Endometrial microvascular endothelial cells (primary cell): ENCODE results near the gene LRRC72. TPM values are rescaled to one million over a fixed set of nuclear protein-coding genes. Genes with fewer than 3 reads are reported as not detected.
"Not testable (repeated sequence)": the region's sequence is repeated elsewhere in the genome, so short reads cannot be mapped to it uniquely, and the experiment has no call there.

ENCODE experiments used
- in situ Hi-C: cut with HindIII; loops from 2 replicates; pipeline ENCODE4 v1.10.0; 2017; ENCODE audit warnings: low sequenced_read_pairs, low pct_unique_long_range_greater_than_20kb; ENCODE audit errors: inconsistent ontology term
- total RNA-seq: library from RNA; depleted of rRNA; stranded (reverse); fragments of >200 nt; gene quantifications from one replicate; pipeline ENCODE4 v1.2.3, GENCODE V29; 2015; ENCODE audit errors: inconsistent ontology term

Gene LRRC72
- total RNA-seq, 1 donor from 2014 or later, result not detected

DNA sequence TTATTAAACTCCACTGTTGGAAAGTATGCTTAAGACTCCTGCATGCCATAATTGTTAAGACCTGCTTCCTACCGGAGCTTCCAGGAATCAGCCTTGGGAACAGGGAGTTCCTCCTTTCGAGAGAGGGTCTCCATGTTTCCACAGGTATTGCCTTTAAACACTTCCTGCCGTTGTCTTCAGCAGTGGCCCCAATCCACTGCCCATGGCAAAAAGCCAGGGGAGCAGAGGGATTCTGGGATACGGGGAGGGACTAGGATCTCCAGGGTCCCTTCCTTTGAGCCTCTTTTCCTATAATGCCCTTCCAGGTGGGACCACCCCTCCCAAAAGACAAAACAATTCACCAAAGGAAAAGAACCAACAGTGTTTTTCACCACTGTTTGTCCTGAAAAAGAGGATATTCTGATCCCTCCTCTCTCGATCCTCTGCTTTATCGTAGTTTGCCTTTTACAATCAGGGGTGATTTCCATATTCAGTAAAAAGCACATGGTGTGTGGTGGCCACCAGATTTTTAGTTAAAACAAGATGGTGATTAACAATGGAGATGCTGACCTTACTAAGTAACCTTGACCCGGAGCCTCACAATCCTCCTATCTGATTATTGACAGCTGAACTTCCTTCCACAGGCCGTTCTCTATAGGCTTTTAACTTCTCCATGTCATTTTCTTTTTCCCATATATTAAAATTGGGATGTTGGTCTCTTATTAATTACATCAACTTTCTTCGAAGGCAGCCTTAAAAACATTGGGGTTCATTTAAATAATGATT is 36.0 kb downstream of the LRRC72 start:
- in situ Hi-C loops, result no loop called here

DNA sequence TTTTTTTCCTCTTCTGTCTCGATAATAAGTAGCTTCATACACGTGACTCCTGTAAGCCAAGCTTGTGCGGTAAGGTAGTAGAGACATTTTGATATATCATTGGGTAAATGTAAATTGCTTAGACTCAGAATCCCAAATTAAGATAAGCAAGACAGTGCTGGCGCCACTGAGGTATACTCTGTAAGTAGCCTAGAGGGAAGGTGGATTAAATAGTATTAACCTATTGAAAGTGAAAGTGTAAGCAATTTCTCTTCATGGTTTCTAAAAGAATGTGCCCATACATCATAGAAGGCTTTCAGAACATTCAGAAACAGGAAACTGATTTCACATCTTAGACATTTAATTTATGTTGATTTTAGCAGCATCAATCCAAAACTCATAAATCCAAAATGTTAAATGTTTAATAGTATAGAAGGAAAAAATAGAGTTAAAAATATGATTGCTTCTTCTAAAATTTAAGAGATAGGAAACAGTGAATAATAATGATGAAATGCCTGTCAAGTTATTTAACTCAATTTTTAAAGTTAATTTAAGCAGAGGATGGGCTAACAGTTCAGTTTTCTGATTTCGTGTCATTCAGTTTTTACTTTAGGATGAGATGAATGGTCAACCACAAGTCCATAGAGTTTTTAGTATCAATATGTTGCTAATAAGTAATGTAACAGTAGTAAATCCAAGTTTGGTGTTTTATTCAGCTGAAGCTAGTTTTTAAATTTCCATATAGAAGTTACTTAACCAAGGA is 36.8 kb downstream of the LRRC72 start:
- in situ Hi-C loops, result no loop called here

DNA sequence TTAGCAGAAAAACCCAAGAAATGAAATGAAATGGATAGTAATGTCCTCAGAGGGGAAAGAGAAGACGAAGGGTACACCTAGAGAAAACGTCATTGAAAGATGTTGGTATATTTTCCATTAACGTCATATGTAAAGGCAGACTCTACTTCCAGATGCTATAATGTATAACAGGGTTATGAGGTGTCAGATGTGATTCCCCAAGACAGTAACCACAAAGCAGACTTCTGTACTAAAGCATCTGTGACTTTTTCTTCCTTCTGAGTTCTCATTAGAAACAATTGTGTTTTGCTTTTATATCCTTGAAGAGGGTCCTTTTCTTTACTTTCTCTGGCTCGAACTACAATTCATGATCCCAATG is 37.4 kb downstream of the LRRC72 start:
- in situ Hi-C loops, result no loop called here

DNA sequence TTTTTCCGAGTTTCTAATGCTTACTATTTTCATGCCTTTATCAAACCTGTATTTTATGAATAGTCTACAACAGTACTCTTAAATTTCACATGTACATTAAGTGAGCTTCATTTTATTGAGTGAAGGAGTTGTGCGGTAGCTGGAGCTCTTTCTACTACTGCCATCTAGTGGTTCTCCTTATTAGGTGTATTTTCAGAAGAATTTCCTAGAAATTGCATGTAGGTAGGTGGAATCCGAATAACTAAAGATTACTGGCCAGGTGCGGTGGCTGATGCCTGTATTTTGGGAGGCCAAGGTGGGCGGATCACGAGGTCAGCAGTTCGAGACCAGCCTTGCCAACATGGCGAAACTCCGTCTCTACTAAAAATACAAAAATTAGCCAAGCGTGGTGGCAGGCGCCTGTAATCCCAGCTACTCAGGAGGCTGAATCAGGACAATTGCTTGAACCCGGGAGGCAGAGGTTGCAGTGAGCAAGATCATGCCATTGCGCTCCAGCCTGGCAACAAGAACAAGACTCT is 38.3 kb downstream of the LRRC72 start:
- in situ Hi-C loops, result no loop called here

DNA sequence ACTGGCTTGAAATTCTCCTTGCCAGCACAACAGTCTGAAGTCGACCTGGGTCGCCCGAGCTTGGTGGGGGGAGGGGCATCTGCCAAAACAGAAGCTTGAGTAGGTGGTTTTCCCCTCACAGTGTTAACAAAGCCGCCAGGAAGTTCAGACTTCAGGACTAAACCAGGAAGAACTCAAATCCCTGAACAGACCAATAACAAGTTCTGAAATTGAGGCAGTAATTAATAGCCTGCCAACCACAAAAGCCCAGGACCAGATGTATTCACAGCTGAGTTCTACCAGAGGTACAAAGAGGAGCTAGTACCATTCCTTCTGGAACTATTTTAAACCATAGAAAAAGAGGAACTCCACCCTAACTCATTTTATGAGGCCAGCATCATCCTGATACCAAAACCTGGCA is 45.3 kb downstream of the LRRC72 start:
- in situ Hi-C loops, result no loop called here

DNA sequence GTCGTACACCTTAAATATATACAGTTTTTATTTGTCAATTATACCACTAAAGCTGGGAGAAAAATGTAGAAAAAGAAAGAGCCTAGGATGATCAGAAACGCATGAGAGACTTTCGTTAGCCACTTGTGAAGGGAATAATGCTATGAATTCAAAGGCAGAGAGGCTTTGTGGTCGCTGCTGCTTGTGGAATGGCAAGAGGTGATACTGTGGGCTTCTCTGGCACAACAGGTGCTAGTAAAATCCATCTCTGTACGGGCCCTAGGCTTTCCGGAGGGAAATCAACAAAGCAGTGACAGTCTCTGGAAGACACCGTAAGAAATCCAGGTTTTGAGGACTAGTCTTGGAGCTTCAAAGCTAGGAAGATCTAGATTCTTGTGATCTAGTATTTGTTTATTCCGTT is 52.6 kb downstream of the LRRC72 start:
- in situ Hi-C loops, result no loop called here

DNA sequence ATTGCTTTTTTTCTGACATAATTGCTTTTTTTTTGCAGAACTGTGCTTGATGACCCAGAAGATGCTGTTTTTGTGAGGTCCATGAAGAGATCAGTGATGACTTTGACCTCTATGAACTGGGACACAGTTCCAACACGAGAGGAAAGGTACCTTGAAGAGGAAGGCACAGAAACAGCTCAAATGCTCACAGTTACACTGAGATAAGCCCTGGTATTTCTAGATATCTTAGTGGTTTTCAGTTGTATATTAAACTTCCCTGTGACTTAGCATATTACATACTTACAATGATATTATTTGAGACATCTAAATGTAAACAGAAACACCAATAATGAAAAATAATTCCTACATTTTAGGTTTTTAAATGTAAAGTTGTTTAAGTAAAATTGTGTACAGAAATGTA is 54.7 kb downstream of the LRRC72 start:
- in situ Hi-C loops, result no loop called here

DNA sequence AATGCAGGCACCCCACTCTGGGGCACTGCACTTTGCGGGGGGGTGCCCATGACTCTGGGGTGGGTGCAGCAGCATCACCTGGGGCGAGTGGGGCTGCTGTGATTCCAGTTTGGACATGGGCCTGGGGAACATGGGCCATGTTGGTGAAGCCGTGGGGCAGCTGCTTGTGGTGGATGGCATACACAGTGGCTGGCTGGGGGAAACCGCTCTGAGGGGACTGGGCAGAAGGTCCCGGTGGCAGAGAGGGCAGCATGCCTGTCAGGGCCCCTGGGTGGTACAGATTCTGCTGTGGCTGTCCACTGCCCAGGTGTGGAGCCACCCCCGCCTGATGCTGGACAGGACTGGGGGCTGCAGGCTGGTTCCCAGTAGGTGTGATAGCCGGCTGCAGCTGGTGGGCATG is 57.2 kb downstream of the LRRC72 start:
- in situ Hi-C loops, result no loop called here

DNA sequence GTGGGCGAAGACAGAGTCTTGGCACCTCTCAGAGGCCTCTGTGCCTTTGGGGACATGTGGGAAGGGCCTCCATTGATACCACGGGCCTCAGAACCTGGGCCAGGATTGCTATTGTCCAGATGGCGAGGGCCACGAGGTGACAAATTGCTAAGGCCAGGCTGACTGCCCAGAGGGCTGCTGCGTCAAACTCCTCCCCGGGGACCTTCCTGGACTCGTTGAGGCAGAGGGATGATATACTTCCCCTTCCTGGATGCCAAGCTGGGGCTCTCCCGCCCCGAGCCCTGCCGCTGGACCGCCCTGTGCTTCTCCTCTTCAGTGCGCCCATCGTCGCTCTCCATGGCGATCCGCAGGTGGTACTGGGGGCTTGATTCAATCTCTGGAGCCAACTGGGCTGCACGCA is 58.9 kb downstream of the LRRC72 start:
- in situ Hi-C loops, result no loop called here

DNA sequence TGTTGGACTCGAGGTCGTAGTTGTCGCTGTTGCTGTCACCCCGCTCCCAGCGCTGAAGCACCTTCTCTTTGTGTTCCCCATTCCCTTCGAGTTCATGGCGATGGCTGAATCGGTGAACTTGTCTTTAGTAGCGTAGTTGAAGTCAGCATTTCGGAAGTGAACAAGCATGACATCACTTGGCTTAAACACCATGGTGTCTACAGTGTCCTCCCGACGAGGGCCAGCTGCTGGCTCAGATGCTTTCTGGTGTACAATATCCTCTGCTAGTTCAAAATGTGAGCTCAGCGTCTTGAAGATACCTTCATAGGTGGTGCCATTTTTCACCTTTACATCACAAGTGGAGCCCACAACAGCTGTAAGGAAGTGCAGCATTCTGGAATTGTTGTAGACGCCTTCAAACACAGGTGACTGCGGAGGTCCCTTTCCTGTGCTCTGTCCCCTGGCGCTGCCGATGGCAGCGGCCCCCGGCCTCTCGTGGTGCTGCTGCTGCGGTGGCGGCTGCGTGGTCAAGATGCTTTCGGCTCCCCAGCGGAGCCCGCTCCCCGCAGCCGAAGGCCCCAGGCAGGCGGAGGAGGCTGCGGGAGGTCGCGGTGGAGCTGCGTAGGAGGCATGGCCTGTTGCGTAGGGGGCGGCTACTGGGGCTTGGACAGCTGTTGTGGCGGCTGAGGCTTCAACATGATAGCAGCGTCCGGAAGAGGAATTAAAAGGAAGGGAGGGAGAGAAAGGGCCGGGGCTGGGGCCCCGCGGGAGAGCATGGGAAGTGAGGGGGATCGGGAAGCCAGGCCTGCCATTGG is 59.7 kb downstream of the LRRC72 start:
- in situ Hi-C loops, result no loop called here

DNA sequence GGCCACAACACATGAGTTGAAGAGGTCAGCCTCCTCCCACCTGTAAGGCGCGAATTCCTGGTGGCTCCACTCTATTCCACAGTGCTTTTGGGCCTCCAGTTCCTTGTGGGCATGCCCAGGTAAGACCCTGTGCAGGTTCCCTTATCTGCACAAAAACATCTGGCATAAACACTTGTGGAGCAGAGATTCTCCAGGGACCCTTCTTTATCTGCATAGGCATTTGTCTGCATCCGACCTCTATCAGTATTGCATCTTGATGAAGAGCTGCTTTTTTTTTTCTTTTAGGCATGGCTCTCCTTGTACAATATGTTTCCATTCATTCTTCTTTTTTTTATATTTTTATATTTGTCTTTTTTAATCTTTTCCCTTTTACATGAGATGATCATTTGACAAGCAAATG is 60.5 kb downstream of the LRRC72 start:
- in situ Hi-C loops, result no loop called here

DNA sequence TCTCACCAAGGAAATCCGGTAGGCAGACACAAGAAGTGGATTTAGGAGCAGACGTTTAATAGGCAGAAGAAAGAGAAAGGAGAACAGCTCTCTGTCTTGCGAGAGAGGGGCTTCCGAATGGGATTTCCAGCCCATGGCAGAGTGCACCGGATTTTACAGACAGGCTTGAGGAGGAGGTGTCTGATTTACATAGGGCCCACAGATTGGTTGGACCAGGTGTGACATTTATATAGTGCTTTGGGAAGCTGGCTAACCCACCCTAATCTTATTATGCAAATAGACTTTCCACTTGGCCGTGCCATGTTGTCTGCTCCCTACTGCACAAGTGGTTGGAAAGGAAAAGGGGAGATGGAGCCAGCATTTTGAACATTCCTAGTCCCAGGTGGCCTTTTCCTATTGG is 61.2 kb downstream of the LRRC72 start:
- in situ Hi-C loops, result no loop called here

DNA sequence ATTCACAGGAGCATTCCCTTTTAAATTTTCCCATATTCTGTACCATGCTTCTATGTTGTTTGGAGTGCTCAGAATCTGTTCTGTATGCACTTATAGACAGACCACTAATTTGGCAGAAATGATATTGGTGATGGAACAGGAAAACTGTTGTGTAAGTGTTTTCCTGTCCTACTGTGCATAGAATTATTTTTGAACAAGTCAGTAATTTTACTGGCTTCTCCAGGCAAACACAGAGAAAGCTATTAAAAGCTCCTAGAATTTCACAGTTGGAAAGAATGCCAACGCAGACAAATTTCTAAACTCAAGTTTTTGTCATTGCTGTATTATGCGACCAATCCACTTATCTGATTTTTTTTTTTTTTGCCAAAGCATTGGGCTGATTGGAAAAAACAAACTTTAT is 63.3 kb downstream of the LRRC72 start:
- in situ Hi-C loops, result no loop called here

DNA sequence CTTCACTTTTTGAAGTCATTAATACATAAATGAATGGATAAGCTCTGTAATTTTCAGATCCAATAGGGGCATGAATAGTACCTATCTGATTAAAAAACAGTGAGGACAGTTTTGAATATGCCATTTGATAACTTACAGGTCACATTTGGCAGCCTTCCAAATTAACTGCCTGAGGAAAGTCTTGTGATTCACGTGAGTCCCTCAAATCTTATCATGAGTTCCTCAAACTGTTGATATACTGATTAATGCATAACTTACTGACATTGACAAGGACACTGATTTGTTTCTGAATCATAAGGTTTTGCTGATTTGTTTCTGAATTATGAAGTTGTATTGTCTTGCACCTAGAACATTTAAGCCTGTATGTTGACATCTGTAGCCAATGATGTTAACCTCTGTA is 63.8 kb downstream of the LRRC72 start:
- in situ Hi-C loops, result no loop called here

DNA sequence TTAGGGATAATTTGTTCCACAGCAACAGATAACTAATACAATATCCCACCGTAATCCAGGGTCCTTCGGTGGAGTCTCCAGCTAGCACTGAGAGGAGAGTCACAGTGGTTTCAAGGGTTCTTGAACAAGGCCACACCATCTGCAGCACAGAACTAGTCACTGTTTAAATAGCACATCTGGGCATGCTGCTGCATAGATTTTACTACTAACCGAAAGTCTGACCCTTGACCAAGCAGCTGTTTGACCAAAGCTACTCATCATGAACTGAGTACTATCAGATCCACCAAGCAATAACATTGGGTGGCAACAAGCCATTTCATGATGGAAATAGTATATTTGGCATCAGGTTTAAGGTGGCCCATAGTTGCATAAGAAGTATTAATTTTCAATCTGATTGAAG is 65.8 kb downstream of the LRRC72 start:
- in situ Hi-C loops, result no loop called here

DNA sequence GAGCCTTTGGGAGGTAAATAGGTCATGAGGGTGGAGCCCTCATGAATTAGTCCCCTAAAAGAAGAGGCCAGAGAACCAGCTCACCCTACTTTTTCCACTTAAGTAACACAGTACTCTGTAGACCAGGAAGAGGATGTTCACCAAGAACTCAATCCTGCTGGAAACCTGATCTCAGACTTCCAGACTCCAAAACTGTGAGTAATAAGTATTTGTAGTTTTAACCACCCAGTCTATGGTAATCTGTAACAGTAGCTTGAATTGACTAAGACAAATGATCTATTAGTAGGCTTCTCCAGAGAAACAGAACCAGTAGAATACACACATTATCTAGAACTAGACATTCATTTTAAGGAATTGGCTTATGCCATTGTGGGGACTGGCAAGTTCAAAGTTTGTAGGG is 67.4 kb downstream of the LRRC72 start:
- in situ Hi-C loops, result no loop called here

DNA sequence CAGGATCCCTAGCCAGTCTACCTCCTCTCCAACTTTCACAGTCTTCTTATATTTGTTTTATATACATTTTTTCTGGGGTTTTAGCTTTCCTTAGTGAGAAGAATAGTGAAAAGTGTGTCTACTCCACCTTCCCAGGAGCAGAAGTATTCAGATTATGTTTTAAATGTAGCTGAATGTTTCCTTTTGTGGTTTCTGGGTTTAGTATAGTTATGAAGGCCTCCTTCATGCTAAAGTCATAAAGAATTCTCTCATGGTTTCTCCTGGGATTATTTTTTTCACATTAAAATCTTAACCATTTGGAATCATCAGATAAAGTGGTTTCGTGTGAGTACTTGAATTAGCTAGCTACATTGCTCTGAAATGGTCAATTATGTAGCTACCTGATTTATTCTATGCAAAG is 68.1 kb downstream of the LRRC72 start:
- in situ Hi-C loops, result no loop called here

DNA sequence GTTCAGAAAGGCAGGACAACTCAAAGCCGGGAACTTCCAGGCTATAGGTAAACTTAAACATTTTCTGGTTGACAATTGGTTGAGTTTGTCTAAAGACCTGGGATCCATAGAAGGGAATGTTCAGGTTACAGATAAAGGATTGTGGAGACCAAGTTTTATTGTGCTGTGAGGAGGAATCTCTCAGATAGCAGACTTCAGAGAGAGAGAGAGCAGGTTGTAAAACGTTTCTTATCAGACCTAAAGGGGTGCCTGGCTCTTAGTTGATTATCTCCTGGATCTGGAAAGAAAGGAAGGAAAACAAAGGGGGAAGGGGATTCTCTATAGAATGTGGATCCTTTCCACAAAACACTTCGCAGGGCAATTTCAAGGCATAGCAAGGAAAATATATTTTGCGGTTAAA is 69.0 kb downstream of the LRRC72 start:
- in situ Hi-C loops, result not testable (repeated sequence)

DNA sequence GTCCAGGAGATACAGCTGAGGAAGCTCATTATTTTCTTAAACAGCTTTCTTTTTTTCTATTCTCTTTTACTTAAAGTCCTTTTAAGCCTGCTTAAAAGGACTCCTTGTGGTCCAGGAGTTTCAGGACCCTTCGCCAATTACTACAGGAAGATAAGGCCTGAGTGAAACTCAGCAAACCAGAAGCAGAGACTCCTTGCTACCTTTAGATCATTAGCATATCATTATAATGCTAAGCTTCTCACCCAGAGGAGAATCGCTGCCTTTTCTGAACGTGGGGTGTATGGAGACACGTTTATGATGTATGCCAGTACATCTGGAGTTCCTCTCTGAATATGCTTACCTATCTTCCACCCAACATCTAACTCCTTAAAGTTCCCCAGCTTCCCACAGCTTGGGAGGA is 71.4 kb downstream of the LRRC72 start:
- in situ Hi-C loops, result no loop called here

DNA sequence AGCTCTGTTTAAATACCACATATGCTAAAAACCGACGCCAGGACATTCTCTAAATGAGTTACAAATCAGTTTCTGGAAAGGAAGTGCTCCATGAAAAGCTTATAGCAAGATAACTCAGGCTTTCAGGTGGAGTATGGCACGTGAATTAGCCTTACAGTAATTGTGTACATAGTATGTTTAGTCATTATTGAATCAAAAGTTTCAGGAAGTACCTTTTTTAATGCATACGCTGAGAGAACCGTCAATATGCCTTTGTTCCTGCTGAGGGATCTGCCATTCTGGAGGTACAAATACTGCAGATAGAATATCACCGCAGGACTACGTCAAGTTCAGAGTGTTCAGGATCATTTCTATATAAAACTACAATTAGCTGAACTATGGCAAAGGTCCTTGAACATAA is 73.2 kb downstream of the LRRC72 start:
- in situ Hi-C loops, result no loop called here
